H1 (cell line): ENCODE results near the gene TACR2. TPM values are rescaled to one million over a fixed set of nuclear protein-coding genes. Genes with fewer than 3 reads are reported as not detected.

Source experiments
- BRCA1 ChIP-seq: IDR thresholded peaks from 2 replicates; pipeline ENCODE4 v1.6.1; 2012; ENCODE audit warnings: low read depth, low read length, improper control_type of control experiment
- CBX8 ChIP-seq: fragments of 300-800, 300-1000 bp; sonication (generic); IDR thresholded peaks from 2 replicates; pipeline ENCODE4 v1.7.1; 2016; ENCODE audit warnings: low read depth, low read length, borderline replicate concordance
- GABPA ChIP-seq: IDR thresholded peaks from 2 replicates; pipeline ENCODE4 v1.6.1; 2011; ENCODE audit warnings: mild to moderate bottlenecking, low read length, moderate library complexity, borderline replicate concordance; ENCODE audit not compliant: insufficient read depth
- MAFK ChIP-seq: IDR thresholded peaks from 2 replicates; pipeline ENCODE4 v1.6.1; 2012; ENCODE audit warnings: low read depth, mild to moderate bottlenecking, improper control_type of control experiment, low read length
- polyA plus RNA-seq, 7 experiments: library from polyadenylated mRNA; depleted of rRNA in 3 of 7; stranded (reverse) in 5 of 7; unstranded in 2 of 7; fragments of >200 nt in 5 of 7; fragments of 200-250 nt in 2 of 7; gene quantifications; 1 replicate in 5 of 7; 2 replicates in 1 of 7; 4 replicates in 1 of 7; pipeline versions ENCODE4 v1.2.1 to v1.2.3, GENCODE V29; 2011 to 2013; ENCODE audit warnings: missing spikeins in 2 of 7, mixed read lengths in 2 of 7
- total RNA-seq: library from RNA; stranded (reverse); fragmentation: NEBNext Ultra II Directional; extraction: Animal tissue kit (Norgen Biotek cat#: 25700); gene quantifications from 2 replicates; pipeline ENCODE4 v1.2.1, GENCODE V29; 2021
- TF ChIP-seq, protein P1 (sequence below): fragments of 300-600 bp; sonication (generic); IDR thresholded peaks from 2 replicates; pipeline ENCODE4 v1.7.1; 2012; ENCODE audit warnings: low read length, moderate library complexity, mild to moderate bottlenecking, inconsistent platforms; ENCODE audit not compliant: insufficient replicate concordance
- TF ChIP-seq, protein P2 (sequence below): IDR thresholded peaks from 2 replicates; pipeline ENCODE4 v1.6.1; 2012; ENCODE audit warnings: low read length, inconsistent platforms

TACR2 gene
- total and polyA plus RNA-seq, 2 of the 8 experiments (the other 6 are each of a cell fraction or from before 2014, with no cell fraction given) = 0.06 TPM; not detected in 1

DNA sequence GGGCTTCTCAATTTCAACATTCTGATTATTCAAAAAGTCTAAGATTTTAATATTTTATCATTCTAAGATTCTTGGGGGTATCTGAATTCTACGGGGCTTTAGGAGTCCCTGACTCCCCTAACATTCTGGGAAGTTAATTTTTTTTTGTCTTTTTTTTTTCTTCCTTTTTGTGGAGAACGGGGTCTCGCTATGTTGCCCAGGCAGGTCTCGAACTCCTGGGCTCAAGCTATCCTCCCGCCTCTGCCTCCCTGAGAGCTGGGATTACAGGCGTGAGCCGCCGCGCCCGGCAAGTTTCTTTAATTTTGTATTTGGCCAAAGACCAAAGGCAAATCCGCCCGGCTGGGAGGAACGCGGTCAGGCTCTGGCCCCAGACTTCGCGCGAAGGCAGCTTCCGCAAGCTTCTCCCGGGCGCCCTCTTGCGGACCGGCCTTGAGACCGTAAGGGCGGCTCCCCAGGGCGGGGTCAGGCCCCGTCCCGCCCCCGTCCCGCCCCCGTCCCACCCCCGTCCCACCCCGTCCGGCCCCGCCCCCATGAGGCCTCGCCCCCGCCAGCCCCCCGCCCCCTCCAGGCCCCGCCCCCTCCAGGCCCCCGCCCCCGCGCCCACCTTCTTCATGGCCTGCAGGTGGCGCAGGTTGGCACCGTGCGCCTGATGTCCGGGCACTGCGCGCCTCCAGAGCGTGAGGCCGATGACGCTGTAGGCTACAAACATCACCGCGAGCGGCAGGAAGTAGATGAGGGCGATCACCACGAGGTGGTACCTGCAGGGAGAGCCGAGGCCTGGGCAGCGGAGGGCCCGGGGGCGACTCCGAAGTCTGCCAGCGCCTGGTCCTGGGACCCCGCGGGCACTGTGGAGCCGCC is 8.2 kb downstream of the TACR2 start (continued):
- TF ChIP-seq, protein P1, sequence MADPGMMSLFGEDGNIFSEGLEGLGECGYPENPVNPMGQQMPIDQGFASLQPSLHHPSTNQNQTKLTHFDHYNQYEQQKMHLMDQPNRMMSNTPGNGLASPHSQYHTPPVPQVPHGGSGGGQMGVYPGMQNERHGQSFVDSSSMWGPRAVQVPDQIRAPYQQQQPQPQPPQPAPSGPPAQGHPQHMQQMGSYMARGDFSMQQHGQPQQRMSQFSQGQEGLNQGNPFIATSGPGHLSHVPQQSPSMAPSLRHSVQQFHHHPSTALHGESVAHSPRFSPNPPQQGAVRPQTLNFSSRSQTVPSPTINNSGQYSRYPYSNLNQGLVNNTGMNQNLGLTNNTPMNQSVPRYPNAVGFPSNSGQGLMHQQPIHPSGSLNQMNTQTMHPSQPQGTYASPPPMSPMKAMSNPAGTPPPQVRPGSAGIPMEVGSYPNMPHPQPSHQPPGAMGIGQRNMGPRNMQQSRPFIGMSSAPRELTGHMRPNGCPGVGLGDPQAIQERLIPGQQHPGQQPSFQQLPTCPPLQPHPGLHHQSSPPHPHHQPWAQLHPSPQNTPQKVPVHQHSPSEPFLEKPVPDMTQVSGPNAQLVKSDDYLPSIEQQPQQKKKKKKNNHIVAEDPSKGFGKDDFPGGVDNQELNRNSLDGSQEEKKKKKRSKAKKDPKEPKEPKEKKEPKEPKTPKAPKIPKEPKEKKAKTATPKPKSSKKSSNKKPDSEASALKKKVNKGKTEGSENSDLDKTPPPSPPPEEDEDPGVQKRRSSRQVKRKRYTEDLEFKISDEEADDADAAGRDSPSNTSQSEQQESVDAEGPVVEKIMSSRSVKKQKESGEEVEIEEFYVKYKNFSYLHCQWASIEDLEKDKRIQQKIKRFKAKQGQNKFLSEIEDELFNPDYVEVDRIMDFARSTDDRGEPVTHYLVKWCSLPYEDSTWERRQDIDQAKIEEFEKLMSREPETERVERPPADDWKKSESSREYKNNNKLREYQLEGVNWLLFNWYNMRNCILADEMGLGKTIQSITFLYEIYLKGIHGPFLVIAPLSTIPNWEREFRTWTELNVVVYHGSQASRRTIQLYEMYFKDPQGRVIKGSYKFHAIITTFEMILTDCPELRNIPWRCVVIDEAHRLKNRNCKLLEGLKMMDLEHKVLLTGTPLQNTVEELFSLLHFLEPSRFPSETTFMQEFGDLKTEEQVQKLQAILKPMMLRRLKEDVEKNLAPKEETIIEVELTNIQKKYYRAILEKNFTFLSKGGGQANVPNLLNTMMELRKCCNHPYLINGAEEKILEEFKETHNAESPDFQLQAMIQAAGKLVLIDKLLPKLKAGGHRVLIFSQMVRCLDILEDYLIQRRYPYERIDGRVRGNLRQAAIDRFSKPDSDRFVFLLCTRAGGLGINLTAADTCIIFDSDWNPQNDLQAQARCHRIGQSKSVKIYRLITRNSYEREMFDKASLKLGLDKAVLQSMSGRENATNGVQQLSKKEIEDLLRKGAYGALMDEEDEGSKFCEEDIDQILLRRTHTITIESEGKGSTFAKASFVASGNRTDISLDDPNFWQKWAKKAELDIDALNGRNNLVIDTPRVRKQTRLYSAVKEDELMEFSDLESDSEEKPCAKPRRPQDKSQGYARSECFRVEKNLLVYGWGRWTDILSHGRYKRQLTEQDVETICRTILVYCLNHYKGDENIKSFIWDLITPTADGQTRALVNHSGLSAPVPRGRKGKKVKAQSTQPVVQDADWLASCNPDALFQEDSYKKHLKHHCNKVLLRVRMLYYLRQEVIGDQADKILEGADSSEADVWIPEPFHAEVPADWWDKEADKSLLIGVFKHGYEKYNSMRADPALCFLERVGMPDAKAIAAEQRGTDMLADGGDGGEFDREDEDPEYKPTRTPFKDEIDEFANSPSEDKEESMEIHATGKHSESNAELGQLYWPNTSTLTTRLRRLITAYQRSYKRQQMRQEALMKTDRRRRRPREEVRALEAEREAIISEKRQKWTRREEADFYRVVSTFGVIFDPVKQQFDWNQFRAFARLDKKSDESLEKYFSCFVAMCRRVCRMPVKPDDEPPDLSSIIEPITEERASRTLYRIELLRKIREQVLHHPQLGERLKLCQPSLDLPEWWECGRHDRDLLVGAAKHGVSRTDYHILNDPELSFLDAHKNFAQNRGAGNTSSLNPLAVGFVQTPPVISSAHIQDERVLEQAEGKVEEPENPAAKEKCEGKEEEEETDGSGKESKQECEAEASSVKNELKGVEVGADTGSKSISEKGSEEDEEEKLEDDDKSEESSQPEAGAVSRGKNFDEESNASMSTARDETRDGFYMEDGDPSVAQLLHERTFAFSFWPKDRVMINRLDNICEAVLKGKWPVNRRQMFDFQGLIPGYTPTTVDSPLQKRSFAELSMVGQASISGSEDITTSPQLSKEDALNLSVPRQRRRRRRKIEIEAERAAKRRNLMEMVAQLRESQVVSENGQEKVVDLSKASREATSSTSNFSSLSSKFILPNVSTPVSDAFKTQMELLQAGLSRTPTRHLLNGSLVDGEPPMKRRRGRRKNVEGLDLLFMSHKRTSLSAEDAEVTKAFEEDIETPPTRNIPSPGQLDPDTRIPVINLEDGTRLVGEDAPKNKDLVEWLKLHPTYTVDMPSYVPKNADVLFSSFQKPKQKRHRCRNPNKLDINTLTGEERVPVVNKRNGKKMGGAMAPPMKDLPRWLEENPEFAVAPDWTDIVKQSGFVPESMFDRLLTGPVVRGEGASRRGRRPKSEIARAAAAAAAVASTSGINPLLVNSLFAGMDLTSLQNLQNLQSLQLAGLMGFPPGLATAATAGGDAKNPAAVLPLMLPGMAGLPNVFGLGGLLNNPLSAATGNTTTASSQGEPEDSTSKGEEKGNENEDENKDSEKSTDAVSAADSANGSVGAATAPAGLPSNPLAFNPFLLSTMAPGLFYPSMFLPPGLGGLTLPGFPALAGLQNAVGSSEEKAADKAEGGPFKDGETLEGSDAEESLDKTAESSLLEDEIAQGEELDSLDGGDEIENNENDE = no peak
- TF ChIP-seq GABPA (no peak), MAFK (no peak), CBX8 (no peak), BRCA1 (no peak)
- TF ChIP-seq, protein P2, sequence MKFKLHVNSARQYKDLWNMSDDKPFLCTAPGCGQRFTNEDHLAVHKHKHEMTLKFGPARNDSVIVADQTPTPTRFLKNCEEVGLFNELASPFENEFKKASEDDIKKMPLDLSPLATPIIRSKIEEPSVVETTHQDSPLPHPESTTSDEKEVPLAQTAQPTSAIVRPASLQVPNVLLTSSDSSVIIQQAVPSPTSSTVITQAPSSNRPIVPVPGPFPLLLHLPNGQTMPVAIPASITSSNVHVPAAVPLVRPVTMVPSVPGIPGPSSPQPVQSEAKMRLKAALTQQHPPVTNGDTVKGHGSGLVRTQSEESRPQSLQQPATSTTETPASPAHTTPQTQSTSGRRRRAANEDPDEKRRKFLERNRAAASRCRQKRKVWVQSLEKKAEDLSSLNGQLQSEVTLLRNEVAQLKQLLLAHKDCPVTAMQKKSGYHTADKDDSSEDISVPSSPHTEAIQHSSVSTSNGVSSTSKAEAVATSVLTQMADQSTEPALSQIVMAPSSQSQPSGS = no peak
